Stomach (tissue), 9 donors: ENCODE results near the gene DNAH10. TPM values are rescaled to one million over a fixed set of nuclear protein-coding genes. Genes with fewer than 3 reads are reported as not detected.

Experiments
- DNase-seq, 2 donors: peaks; one replicate each; pipeline versions ENCODE4 v3.0.0 to v3.0.0-alpha.2; 2013 to 2019
- H3K27ac ChIP-seq, 5 donors: fragments of 200-600 bp in 4 of 5; sonication (generic) in 4 of 5; one replicate each; pipeline ENCODE4 v1.5.1; 2013 to 2019; ENCODE audit warnings: mild to moderate bottlenecking in 1 of 5, moderate library complexity in 1 of 5
- H3K27me3 ChIP-seq, 3 donors: fragments of 200-600 bp; sonication (generic); one replicate each; pipeline ENCODE4 v1.5.1; 2017 to 2019; ENCODE audit warnings: mixed run types in 1 of 3
- H3K36me3 ChIP-seq, 4 donors: fragments of 200-600 bp; sonication (generic); 1 replicate in 3 of 4; 2 replicates in 1 of 4; pipeline ENCODE4 v1.5.1; 2016 to 2019
- H3K4me1 ChIP-seq, 4 donors: fragments of 200-600 bp; sonication (generic); one replicate each; pipeline ENCODE4 v1.5.1; 2016 to 2019
- H3K4me3 ChIP-seq, 4 donors: fragments of 200-600 bp; sonication (generic) in 3 of 4; one replicate each; pipeline ENCODE4 v1.5.1; 2016 to 2019; ENCODE audit warnings: mild to moderate bottlenecking in 1 of 4
- H3K9me3 ChIP-seq, 4 donors: fragments of 200-600 bp; sonication (generic); one replicate each; pipeline ENCODE4 v1.5.1; 2016 to 2019
- EP300 ChIP-seq: sonication (generic); formaldehyde crosslinking; IDR thresholded peaks from one replicate; pipeline ENCODE4 v1.6.1; 2017; ENCODE audit warnings: antibody characterized with exemption
- POLR2A ChIP-seq, 4 donors: fragments of 450-650 bp; IDR thresholded peaks; one replicate each; pipeline ENCODE4 v1.6.1; 2016; ENCODE audit warnings: antibody characterized with exemption in 4 of 4, control low read depth in 2 of 4, mild to moderate bottlenecking in 1 of 4, moderate library complexity in 1 of 4
- POLR2AphosphoS5 ChIP-seq, 3 donors: sonication (generic); formaldehyde crosslinking; IDR thresholded peaks; one replicate each; pipeline ENCODE4 v1.6.1; 2016; ENCODE audit warnings: antibody characterized with exemption in 3 of 3
- WGBS, 5 donors: extraction: QIAGEN DNeasy Blood & Tissue Kit in 3 of 5; methylation state at CpG; one replicate each; pipeline versions ENCODE4 v1.1.5 to v1.1.7; 2013 to 2018; 5-methylcytosine and 5-hydroxymethylcytosine counted together
- intact Hi-C: fragments of 100-400 bp; cut with DNase I; formaldehyde crosslinking; loops from one replicate; pipeline ENCODE4 v1.15.1; 2023; ENCODE audit warnings: low total_unique reads
- polyA plus RNA-seq, 3 donors: library from polyadenylated mRNA; stranded (reverse); fragments of 200-250 nt; gene quantifications; one replicate each; pipeline ENCODE4 v1.2.3, GENCODE V29; 2013
- total RNA-seq, 5 donors: library from RNA; depleted of rRNA; stranded (reverse); fragments of >200 nt; gene quantifications; one replicate each; pipeline versions ENCODE4 v1.1.0 to v1.2.3, GENCODE V29; 2014 to 2016
- TF ChIP-seq, protein P1 (sequence below), 7 experiments: fragments of 450-650 bp in 4 of 7; fragments of 200-600 bp in 3 of 7; sonication (generic) in 3 of 7; IDR thresholded peaks; one replicate each; pipeline ENCODE4 v1.5.1; 2016 to 2019; ENCODE audit warnings: antibody characterized with exemption in 7 of 7, control low read depth in 2 of 7, mild to moderate bottlenecking in 1 of 7
- donor health status: healthy with polysubstance abuse.
- donor health status: Bipolar disorder and iron deficiency.
- donor health status: healthy.

DNAH10 gene
- total and polyA plus RNA-seq, 8 donors = under 0.01 to 0.92 (median 0.15) TPM; not detected in 3

DNA sequence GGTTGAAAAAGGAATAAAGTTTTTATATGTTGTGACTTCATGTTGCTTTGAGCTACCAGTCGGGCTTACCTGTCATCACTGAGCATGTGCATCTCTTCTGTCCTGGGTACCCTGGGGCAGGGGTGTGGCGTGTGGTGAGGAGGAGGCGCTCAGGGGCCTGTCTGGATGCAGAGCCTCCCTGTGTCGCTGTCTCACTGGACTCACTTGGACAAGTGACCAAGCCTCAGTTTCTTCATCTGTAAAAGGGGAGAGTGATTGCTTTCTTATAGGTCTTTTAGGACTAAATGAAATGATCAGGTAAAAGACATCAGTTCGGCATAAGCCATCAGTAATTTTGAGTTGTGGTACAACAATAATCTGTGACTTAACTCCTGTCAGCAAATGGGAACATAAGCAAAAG, 27.8 kb upstream of the DNAH10 start:
- H3K9me3 ChIP-seq = no peaks in the 10 kb centered on the region
- no peak overlapping the region for H3K4me3 ChIP-seq
- TF ChIP-seq POLR2A (IDR thresholded peaks at IDR 0.05) (no peak), POLR2AphosphoS5 (IDR thresholded peaks at IDR 0.05) (no peak), EP300 (no peak)
- TF ChIP-seq, protein P1, sequence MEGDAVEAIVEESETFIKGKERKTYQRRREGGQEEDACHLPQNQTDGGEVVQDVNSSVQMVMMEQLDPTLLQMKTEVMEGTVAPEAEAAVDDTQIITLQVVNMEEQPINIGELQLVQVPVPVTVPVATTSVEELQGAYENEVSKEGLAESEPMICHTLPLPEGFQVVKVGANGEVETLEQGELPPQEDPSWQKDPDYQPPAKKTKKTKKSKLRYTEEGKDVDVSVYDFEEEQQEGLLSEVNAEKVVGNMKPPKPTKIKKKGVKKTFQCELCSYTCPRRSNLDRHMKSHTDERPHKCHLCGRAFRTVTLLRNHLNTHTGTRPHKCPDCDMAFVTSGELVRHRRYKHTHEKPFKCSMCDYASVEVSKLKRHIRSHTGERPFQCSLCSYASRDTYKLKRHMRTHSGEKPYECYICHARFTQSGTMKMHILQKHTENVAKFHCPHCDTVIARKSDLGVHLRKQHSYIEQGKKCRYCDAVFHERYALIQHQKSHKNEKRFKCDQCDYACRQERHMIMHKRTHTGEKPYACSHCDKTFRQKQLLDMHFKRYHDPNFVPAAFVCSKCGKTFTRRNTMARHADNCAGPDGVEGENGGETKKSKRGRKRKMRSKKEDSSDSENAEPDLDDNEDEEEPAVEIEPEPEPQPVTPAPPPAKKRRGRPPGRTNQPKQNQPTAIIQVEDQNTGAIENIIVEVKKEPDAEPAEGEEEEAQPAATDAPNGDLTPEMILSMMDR (IDR thresholded peaks at IDR 0.05) = no peak
- peaks cover 54 to 100% (median 99%) of the 10 kb centered on the region in 4 donors for H3K36me3 ChIP-seq
- WGBS, 5 donors = 76 to 89% (median 87%) methylated on average over 5 of the region's 5 CpGs
- H3K27ac ChIP-seq = no peak overlapping the region
- H3K27me3 ChIP-seq = no peaks in the 10 kb centered on the region
- H3K4me1 ChIP-seq = no peaks in the 10 kb centered on the region
- intact Hi-C loops = no loop called here
- no peak for DNase-seq

DNA sequence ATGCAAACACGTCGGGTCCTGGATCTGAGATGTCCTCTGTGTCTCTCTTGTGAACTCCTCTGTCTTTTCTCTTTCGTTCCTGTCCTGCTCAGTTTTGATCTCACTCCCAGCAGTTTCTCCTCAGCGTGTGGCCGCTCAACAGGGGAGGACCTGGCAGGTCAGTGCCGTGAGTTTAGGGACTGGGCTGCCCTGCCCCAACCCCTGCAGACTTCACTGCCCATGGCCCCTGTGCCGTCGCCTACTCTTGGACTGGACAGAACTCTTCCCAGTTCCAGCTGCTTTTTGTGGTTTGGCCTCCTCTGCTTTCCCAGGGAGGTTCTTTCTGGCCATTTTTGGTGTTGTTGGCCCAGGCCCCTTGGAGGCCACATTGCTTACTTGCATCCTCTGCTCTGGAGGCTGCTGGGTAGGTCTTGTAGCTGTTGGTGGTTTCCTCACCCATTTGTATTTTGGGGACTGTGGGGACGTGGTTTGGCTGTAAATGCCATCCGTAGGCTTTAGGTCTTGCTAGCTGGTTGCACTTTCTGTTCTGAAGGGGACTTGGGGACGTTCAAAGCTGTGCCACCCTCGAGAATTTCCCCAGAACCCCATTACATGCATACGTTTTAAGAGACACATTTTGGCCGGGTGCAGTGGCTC, 20.0 kb upstream of the DNAH10 start:
- Histone ChIP-seq H3K4me1 (no peaks in the 10 kb centered on the region), H3K4me3 (no peak overlapping the region), H3K27ac (no peak overlapping the region), H3K27me3 (no peaks in the 10 kb centered on the region), H3K9me3 (no peaks in the 10 kb centered on the region), H3K36me3 (peaks cover 65 to 100% (median 99%) of the 10 kb centered on the region in 4 donors)
- intact Hi-C loops = no loop called here
- WGBS, 5 donors = 80 to 87% (median 86%) methylated on average over 14 of the region's 14 CpGs
- DNase-seq = peak in 1 of 2 donors; percentile 20
- TF ChIP-seq, protein P1 (IDR thresholded peaks at IDR 0.05) = no peak
- TF ChIP-seq POLR2AphosphoS5 (IDR thresholded peaks at IDR 0.05) (no peak), EP300 (no peak), POLR2A (IDR thresholded peaks at IDR 0.05) (no peak)

DNA sequence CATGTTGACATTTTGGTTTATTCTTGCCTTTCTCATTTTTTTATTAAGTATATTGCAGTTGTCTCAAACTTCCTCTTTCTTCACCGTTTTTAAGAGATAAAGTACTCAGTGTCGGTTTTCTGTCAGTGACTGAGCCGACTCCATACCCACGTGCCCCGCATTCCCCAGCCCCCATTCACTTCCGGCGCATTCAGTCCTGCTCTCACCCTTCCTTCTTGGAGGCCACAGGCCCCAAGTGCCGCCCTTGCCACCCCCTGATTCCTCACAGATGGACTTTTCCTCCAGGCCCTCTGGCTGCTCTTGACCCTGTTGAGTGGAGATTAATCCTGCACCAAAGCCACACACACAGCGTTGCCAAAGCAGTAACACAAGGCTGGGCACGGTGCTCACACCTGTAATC, 19.1 kb upstream of the DNAH10 start:
- no peaks in the 10 kb centered on the region for H3K4me1 ChIP-seq
- intact Hi-C loops = no loop called here
- TF ChIP-seq EP300 (no peak), POLR2AphosphoS5 (IDR thresholded peaks at IDR 0.05) (no peak), POLR2A (IDR thresholded peaks at IDR 0.05) (no peak)
- TF ChIP-seq, protein P1 (IDR thresholded peaks at IDR 0.05) = no peak
- H3K27me3 ChIP-seq = no peaks in the 10 kb centered on the region
- H3K36me3 ChIP-seq = peaks cover 56 to 100% (median 98%) of the 10 kb centered on the region in 4 donors
- H3K27ac ChIP-seq = no peak overlapping the region
- no peaks in the 10 kb centered on the region for H3K9me3 ChIP-seq
- DNase-seq = no peak
- H3K4me3 ChIP-seq = no peak overlapping the region
- WGBS, 5 donors = 80 to 87% (median 83%) methylated on average over 10 of the region's 10 CpGs

DNA sequence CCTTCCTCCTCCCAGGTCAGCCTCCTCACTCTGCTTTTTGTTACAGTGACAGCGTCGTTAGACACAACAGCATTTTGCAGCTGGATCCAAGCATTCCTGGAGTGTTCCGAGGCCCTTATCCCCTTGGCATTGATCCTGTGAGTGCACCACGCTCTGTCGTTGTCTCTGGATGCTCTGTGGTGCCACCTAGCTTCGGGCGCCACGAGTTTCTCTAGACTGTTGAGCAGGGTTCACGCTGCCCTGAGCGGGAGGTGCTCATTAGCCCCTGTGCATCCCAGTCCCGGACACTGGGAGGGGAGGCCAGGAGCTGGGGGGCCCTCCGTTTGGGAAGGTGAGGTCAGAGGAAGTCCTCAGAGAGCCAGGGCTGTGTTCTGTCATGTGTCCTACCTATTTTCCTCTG, 17.3 kb upstream of the DNAH10 start:
- 63 to 88% (median 68%) methylated on average over 9 to 12 of the region's 12 CpGs for WGBS, 5 donors
- no peak overlapping the region for H3K27ac ChIP-seq
- no peak overlapping the region for H3K4me3 ChIP-seq
- TF ChIP-seq EP300 (no peak), POLR2AphosphoS5 (IDR thresholded peaks at IDR 0.05) (no peak), POLR2A (IDR thresholded peaks at IDR 0.05) (no peak)
- TF ChIP-seq, protein P1 (IDR thresholded peaks at IDR 0.05) = no peak
- H3K9me3 ChIP-seq = no peaks in the 10 kb centered on the region
- intact Hi-C loops = no loop called here
- H3K27me3 ChIP-seq = no peaks in the 10 kb centered on the region
- H3K4me1 ChIP-seq = no peaks in the 10 kb centered on the region
- H3K36me3 ChIP-seq = peaks cover 57 to 100% (median 98%) of the 10 kb centered on the region in 4 donors
- peak in 1 of 2 donors; percentile 17 for DNase-seq
